ENCODE measurements around the gene PROSER3. TPM values are rescaled to one million over a fixed set of nuclear protein-coding genes. Genes with fewer than 3 reads are reported as not detected.

PROSER3 gene
- total and polyA plus RNA-seq, 2 of the 4 experiments (the other 2 are of a cell fraction): 5.4 to 21.8 TPM

- Histone ChIP-seq H3K14ac (replicated peaks; ENCODE audit: low read depth, low read length) (no peak overlapping the region), H2AK9ac (replicated peaks; ENCODE audit: low read depth, low read length, poor library complexity) (peak overlapping the region; percentile 73), H3K79me1 (ENCODE audit: low read depth in 1 of 2, low read length in 2 of 2) (peaks cover 16 to 55% of the 10 kb centered on the region in 2 experiments; a peak in 3 of 4 replicates), H3K27ac (ENCODE audit: insufficient read depth, low read length) (no peak overlapping the region), H2BK15ac (ENCODE audit: low read depth, low read length) (no peak overlapping the region), H3K4ac (ENCODE audit: low read depth, low read length) (no peak overlapping the region), H3K23ac (ENCODE audit: low read depth, low read length) (peak overlapping the region; percentile 95; the same call in 1 of the 2 replicates), H3K9me1 (ENCODE audit: insufficient read depth, low read length) (no peaks in the 10 kb centered on the region; the same call in 1 of the 2 replicates), H3K9ac (ENCODE audit: low read depth, low read length) (peak overlapping the region; percentile 94), H3K56ac (ENCODE audit: extremely low read depth, insufficient read depth, low read length) (no peak overlapping the region; the same call in 1 of the 2 replicates), H4K5ac (ENCODE audit: low read depth, low read length) (no peak overlapping the region), H3K4me3 (ENCODE audit: insufficient read depth, low read depth, low read length) (no peak overlapping the region), H2BK5ac (ENCODE audit: low read depth, low read length, poor library complexity, severe bottlenecking) (no peak overlapping the region), H3K27me3 (ENCODE audit: control insufficient read depth, insufficient read depth, low read length) (no peaks in the 10 kb centered on the region), H3K36me3 (ENCODE audit: control insufficient read depth, insufficient read depth, low read length) (peaks cover 37% of the 10 kb centered on the region), H3K4me1 (ENCODE audit: control insufficient read depth, insufficient read depth, low read length) (peaks cover 14% of the 10 kb centered on the region), H4K20me1 (ENCODE audit: insufficient read depth, low read length) (peaks cover 28% of the 10 kb centered on the region), H4K8ac (ENCODE audit: low read depth in 2 of 2, low read length in 2 of 2) (no peak overlapping the region), H2AK5ac (ENCODE audit: low read depth, low read length) (no peak overlapping the region), H3K9me3 (ENCODE audit: control insufficient read depth, insufficient read depth, low read length) (no peaks in the 10 kb centered on the region), H3K18ac (ENCODE audit: low read depth, low read length) (no peak overlapping the region), H2AFZ (replicated peaks; ENCODE audit: low read length, poor library complexity) (no peak overlapping the region), H3K4me2 (ENCODE audit: low read depth, low read length) (peak overlapping the region; percentile 91), H2BK120ac (ENCODE audit: low read depth, low read length) (no peak overlapping the region), H2BK20ac (ENCODE audit: low read depth, low read length) (no peak overlapping the region), H4K91ac (ENCODE audit: insufficient read depth, low read depth, low read length) (no peak overlapping the region)
- WGBS, 2 experiments (ENCODE audit: extremely low coverage in 2 of 2, insufficient read length in 1 of 2): 92% methylated on average over 16 of the region's 32 CpGs; no CpG with 5 or more reads in 1 of the 2 experiments
- ChIA-PET CTCF (interaction anchor here (0.9 kb wide), 1 partner anchor 14 kb away, joined by 3 read pairs; no protein-coding TSS in a partner anchor), POLR2A (ENCODE audit: unreplicated experiment) (no interaction called here)
- in situ Hi-C loops (cut with MboI; ENCODE audit: low sequenced_read_pairs): loop anchor here (5.0 kb wide), 1 partner anchor 172 kb away; the partner anchor contains the start of gene TMEM147
- DNase-seq (no peak), ATAC-seq (ENCODE audit: low read depth) (no peak)
- intact Hi-C loops (cut with micrococcal nuclease): no loop called here
- no TSS peak for BruUV-seq (replicated peaks)
- dilution Hi-C loops (cut with HindIII; ENCODE audit: low sequenced_read_pairs, unreplicated experiment): no loop called here
- TF ChIP-seq FOS (IDR thresholded peaks at IDR 0.05; ENCODE audit: low read depth, low read length) (no peak), POLR2A (IDR thresholded peaks at IDR 0.05; ENCODE audit: low read depth, low read length) (no peak), ELK1 (IDR thresholded peaks at IDR 0.05; ENCODE audit: borderline replicate concordance, low read depth, low read length) (no peak), USF2 (IDR thresholded peaks at IDR 0.05; ENCODE audit: low read depth, low read length) (no peak), NFE2L2 (IDR thresholded peaks at IDR 0.05; ENCODE audit: low read depth, low read length) (no peak), RFX5 (IDR thresholded peaks at IDR 0.05; ENCODE audit: low read depth, low read length) (no peak), RAD21 (IDR thresholded peaks at IDR 0.05; ENCODE audit: low read length) (no peak), MAFK (IDR thresholded peaks at IDR 0.05; ENCODE audit: low read depth, low read length) (no peak), RCOR1 (IDR thresholded peaks at IDR 0.05; ENCODE audit: insufficient replicate concordance, low read length) (no peak), MXI1 (IDR thresholded peaks at IDR 0.05; ENCODE audit: borderline replicate concordance, low read depth, low read length) (no peak), SMC3 (IDR thresholded peaks at IDR 0.05; ENCODE audit: low read depth, low read length) (no peak), CHD1 (IDR thresholded peaks at IDR 0.05; ENCODE audit: low read depth, low read length) (no peak), MAZ (IDR thresholded peaks at IDR 0.05; ENCODE audit: borderline replicate concordance, low read depth, low read length) (no peak), CTCF (conservative IDR thresholded peaks at IDR 0.05; ENCODE audit: low read depth, low read length) (no peak), CEBPB (IDR thresholded peaks at IDR 0.05; ENCODE audit: low read depth, low read length) (no peak)
Measured at GRCh38 chr19:35719402-35720162, 38.4 kb upstream of the PROSER3 start.

Measured in IMR-90 (cell line).